ENCODE measurements around the gene HABP4. TPM values are rescaled to one million over a fixed set of nuclear protein-coding genes. Genes with fewer than 3 reads are reported as not detected.

Gene HABP4
- total RNA-seq, 4 donors from 2014 or later, result 41.1 to 106 (median 60.0) TPM

DNA sequence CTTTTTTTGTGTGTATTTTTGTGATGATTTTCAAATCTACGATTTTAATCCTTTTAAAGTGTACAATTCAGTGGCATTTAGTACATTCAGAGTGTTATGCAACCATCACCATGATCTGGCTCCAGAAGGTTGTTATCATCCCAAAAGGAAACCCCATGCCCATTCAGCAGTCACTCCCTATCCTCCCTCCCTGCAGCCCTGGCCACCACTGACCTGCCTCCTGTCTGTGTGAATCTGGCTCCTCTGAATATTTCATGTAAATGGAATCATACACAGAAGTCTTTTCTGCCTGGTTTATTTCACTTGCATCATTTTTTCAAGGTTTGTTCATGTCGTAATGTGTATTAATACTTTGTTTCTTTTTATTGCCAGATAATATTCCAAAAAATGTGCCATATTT lies 32.5 kb downstream of the HABP4 start:
- Histone ChIP-seq H3K9me3 (no peaks in the 10 kb centered on the region), H3K36me3 (peaks cover 0 to 42% of the 10 kb centered on the region in 2 donors), H3K4me3 (no peak overlapping the region), H3K27ac (no peak overlapping the region), H3K4me1 (peaks cover 0 to 40% (median 19%) of the 10 kb centered on the region in 3 donors), H3K27me3 (no peaks in the 10 kb centered on the region)
- TF ChIP-seq, protein P1, sequence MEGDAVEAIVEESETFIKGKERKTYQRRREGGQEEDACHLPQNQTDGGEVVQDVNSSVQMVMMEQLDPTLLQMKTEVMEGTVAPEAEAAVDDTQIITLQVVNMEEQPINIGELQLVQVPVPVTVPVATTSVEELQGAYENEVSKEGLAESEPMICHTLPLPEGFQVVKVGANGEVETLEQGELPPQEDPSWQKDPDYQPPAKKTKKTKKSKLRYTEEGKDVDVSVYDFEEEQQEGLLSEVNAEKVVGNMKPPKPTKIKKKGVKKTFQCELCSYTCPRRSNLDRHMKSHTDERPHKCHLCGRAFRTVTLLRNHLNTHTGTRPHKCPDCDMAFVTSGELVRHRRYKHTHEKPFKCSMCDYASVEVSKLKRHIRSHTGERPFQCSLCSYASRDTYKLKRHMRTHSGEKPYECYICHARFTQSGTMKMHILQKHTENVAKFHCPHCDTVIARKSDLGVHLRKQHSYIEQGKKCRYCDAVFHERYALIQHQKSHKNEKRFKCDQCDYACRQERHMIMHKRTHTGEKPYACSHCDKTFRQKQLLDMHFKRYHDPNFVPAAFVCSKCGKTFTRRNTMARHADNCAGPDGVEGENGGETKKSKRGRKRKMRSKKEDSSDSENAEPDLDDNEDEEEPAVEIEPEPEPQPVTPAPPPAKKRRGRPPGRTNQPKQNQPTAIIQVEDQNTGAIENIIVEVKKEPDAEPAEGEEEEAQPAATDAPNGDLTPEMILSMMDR (IDR thresholded peaks at IDR 0.05), result no peak
- TF ChIP-seq EP300 (IDR thresholded peaks at IDR 0.05) (no peak), POLR2A (IDR thresholded peaks at IDR 0.05) (no peak), POLR2AphosphoS5 (IDR thresholded peaks at IDR 0.05) (no peak)
- 29 to 67% methylated on average over 1 to 2 of the region's 2 CpGs for WGBS, 2 donors (ENCODE audit: low coverage in 1 of 2)
- no peak for ATAC-seq

DNA sequence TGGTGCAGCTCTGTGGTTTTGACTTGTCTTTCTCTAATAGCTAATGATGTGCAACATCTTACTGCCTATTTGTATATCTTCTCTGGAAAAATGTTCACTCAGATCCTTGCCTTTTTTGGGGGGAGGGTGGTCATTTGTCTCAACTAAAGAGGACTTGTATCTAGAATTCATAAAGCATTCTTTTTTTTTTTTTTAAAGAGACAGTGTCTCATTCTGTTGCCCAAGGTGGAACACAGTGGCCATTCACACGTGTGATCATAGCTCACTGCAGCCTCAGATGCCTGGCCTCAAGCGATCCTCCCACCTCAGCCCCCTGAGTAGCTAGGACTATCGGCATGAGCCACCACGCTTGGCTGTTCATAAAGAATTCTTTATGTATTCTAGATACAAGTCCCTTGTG lies 33.2 kb downstream of the HABP4 start:
- Histone ChIP-seq H3K4me3 (no peak overlapping the region), H3K9me3 (no peaks in the 10 kb centered on the region), H3K27me3 (no peaks in the 10 kb centered on the region), H3K27ac (peak overlapping the region in 3 of 4 donors; percentile 81 to 85 (median 84)), H3K36me3 (peaks cover 0 to 46% of the 10 kb centered on the region in 2 donors), H3K4me1 (peaks cover 0 to 48% (median 19%) of the 10 kb centered on the region in 3 donors)
- TF ChIP-seq EP300 (IDR thresholded peaks at IDR 0.05), result no peak
- TF ChIP-seq, protein P1 (IDR thresholded peaks at IDR 0.05), result no peak
- no peak for TF ChIP-seq POLR2A (IDR thresholded peaks at IDR 0.05)
- TF ChIP-seq POLR2AphosphoS5 (IDR thresholded peaks at IDR 0.05), result no peak
- 93% methylated on average over 4 of the region's 4 CpGs for WGBS, 2 donors (ENCODE audit: low coverage in 1 of 2)
- ATAC-seq, result no peak

DNA sequence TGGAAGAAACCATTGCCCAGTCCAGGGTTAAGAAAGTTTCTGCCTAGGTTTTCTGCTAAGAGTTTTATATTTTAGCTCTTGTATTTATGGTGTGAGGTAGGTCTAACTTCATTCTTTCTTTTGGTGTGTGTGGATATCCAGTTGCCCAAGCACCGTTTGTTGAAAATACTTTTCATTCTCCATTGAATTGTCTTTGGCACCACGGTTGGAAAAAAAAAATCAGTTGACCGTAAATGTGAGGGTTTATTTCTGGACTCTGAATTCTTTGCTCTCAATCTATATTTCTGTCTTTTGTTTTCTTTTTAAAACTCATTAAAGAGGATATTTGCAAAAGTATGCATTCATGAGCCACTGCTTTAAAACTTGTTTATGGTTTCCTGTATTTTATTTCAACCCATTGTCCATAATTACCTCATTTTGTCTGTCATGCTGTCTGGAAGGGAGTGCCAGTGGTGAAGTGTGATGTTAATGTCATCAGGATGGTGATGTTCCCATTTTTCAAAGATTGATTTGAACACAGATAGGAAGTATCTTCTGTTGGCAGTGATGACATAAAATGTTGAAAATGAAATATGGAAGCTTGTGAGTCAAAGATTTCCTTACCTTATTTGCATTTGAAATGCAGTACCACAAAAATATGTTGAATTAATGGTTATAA lies 33.9 kb downstream of the HABP4 start:
- no peak for ATAC-seq
- H3K27ac ChIP-seq, result peak overlapping the region in 3 of 4 donors; percentile 81 to 85 (median 84)
- no peaks in the 10 kb centered on the region for H3K9me3 ChIP-seq
- peaks cover 0 to 50% (median 19%) of the 10 kb centered on the region in 3 donors for H3K4me1 ChIP-seq
- H3K36me3 ChIP-seq, result peaks cover 0 to 50% of the 10 kb centered on the region in 2 donors
- TF ChIP-seq, protein P1 (IDR thresholded peaks at IDR 0.05), result no peak
- TF ChIP-seq POLR2AphosphoS5 (IDR thresholded peaks at IDR 0.05) (no peak), POLR2A (IDR thresholded peaks at IDR 0.05) (no peak), EP300 (IDR thresholded peaks at IDR 0.05) (no peak)
- 28 to 40% methylated on average over 3 of the region's 3 CpGs for WGBS, 2 donors (ENCODE audit: low coverage in 1 of 2)
- no peak overlapping the region for H3K4me3 ChIP-seq
- H3K27me3 ChIP-seq, result no peaks in the 10 kb centered on the region

DNA sequence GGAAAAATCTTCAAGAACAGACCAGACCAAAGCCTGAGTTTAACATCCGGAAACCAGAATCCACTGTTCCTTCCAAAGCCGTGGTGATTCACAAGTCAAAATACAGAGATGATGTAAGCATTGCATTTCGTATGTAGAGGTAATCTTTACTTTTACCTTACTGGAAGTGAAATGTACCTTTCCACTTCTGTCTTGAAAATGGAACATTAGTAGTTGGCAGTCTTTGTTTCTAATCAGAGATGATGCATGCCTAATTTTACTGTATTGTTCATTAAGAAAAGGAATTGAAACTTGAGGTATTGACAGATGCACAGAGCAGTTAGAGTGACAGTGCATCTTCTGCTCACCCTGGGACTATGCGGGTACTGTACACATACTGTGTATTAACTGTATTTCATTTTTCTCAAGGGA lies 34.6 kb downstream of the HABP4 start:
- H3K36me3 ChIP-seq, result peaks cover 0 to 55% of the 10 kb centered on the region in 2 donors
- H3K27ac ChIP-seq, result peak overlapping the region; percentile 7 to 85 (median 82)
- WGBS, 2 donors (ENCODE audit: low coverage in 1 of 2), result 78 to 91% methylated on average over 4 of the region's 4 CpGs
- H3K27me3 ChIP-seq, result no peaks in the 10 kb centered on the region
- ATAC-seq, result no peak
- no peaks in the 10 kb centered on the region for H3K9me3 ChIP-seq
- TF ChIP-seq POLR2AphosphoS5 (IDR thresholded peaks at IDR 0.05) (no peak), EP300 (IDR thresholded peaks at IDR 0.05) (no peak), POLR2A (IDR thresholded peaks at IDR 0.05) (no peak)
- TF ChIP-seq, protein P1 (IDR thresholded peaks at IDR 0.05), result no peak
- peaks cover 0 to 50% (median 19%) of the 10 kb centered on the region in 3 donors for H3K4me1 ChIP-seq
- H3K4me3 ChIP-seq, result no peak overlapping the region

DNA sequence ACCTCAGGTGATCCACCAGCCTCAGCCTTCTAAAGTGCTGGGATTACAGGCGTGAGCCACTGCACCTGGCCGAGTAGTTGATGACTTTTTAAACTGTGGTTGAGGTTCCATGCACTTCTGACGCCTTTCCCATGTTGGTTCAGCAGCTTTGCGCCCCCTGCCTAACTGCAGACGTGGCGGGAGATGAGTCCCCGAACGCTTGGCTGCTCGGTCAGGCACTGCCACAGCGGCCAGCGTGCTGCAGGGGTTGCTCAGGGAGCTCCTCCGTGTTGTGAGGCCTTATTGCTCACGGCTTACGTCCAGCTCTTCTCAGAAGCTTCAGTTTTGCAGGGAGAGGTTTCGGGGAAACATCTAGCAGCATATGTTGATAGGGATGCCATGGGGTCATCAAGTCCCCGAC lies 35.3 kb downstream of the HABP4 start:
- Histone ChIP-seq H3K4me1 (peaks cover 0 to 50% (median 19%) of the 10 kb centered on the region in 3 donors), H3K4me3 (no peak overlapping the region), H3K9me3 (no peaks in the 10 kb centered on the region), H3K27me3 (no peaks in the 10 kb centered on the region), H3K36me3 (peaks cover 0 to 56% of the 10 kb centered on the region in 2 donors), H3K27ac (peak overlapping the region in 3 of 4 donors; percentile 81 to 85 (median 84))
- TF ChIP-seq, protein P1 (IDR thresholded peaks at IDR 0.05), result no peak
- no peak for TF ChIP-seq POLR2A (IDR thresholded peaks at IDR 0.05)
- no peak for TF ChIP-seq POLR2AphosphoS5 (IDR thresholded peaks at IDR 0.05)
- no peak for TF ChIP-seq EP300 (IDR thresholded peaks at IDR 0.05)
- WGBS, 2 donors (ENCODE audit: low coverage in 1 of 2), result 93 to 100% methylated on average over 1 to 8 of the region's 16 CpGs
- ATAC-seq, result no peak

Measured in gastroesophageal sphincter (tissue), 4 donors.